ENCODE results near the gene CYP4F22. TPM values are rescaled to one million over a fixed set of nuclear protein-coding genes. Genes with fewer than 3 reads are reported as not detected.

Gene CYP4F22
- total RNA-seq, 1 donor from 2014 or later, result not detected

DNA sequence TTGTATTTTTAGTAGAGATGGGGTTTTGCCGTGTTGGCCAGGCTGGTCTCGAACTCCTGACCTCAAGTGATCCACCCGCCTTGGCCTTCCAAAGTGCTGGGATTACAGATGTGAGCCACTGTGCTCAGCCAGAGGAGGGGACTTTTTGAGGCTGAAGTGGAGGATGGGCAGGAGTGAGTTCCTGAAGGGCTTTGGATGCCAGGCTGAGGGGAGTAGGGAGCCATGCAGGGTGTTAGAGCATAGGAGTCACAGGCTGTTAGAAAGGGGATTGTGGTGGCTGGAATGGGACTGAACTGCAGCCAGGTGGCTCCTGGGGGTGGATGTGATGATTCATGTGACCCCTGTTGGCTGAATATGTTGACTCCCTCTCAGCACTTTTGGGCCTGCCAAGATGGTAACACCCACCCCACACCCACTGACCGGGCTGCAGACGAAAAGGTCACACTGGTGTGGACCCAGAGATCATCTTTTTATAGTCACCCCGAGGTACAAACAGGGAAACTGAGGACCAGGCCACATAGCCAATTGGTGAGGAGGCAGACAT is 11.2 kb downstream of the CYP4F22 start:
- Mint-ChIP-seq H3K27me3 (ENCODE audit: unreplicated experiment) (no peaks in the 10 kb centered on the region), H3K36me3 (ENCODE audit: unreplicated experiment) (no peaks in the 10 kb centered on the region), H3K9me3 (ENCODE audit: unreplicated experiment) (peaks cover 5% of the 10 kb centered on the region), H3K27ac (ENCODE audit: unreplicated experiment) (no peak overlapping the region), H3K4me3 (ENCODE audit: unreplicated experiment) (no peak overlapping the region), H3K4me1 (ENCODE audit: unreplicated experiment) (no peaks in the 10 kb centered on the region)
- TF ChIP-seq, protein P1, sequence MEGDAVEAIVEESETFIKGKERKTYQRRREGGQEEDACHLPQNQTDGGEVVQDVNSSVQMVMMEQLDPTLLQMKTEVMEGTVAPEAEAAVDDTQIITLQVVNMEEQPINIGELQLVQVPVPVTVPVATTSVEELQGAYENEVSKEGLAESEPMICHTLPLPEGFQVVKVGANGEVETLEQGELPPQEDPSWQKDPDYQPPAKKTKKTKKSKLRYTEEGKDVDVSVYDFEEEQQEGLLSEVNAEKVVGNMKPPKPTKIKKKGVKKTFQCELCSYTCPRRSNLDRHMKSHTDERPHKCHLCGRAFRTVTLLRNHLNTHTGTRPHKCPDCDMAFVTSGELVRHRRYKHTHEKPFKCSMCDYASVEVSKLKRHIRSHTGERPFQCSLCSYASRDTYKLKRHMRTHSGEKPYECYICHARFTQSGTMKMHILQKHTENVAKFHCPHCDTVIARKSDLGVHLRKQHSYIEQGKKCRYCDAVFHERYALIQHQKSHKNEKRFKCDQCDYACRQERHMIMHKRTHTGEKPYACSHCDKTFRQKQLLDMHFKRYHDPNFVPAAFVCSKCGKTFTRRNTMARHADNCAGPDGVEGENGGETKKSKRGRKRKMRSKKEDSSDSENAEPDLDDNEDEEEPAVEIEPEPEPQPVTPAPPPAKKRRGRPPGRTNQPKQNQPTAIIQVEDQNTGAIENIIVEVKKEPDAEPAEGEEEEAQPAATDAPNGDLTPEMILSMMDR (IDR thresholded peaks at IDR 0.05), result no peak
- no peak for DNase-seq (ENCODE audit: extremely low spot score, unreplicated experiment)

DNA sequence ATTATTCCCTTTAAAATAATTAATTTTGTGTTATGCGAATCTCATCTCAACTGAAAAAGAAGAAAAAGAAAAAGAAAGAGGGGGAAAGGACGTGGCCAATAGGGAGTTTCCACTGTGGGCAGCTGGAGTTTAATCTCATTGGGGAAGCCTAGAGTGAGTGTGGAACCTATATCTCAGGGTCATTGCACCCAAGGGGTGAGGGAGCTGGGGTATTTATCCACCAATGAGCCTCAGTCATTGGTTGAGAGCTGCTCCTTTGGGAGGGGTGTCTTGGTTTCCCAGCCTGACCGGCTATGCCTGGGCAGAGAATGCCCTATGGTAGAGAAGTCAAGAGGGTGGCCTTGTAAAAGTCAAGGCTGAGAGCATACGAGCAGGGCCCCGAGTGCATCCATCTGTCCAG is 16.5 kb downstream of the CYP4F22 start:
- H3K27ac Mint-ChIP-seq (ENCODE audit: unreplicated experiment), result no peak overlapping the region
- no peak for DNase-seq (ENCODE audit: extremely low spot score, unreplicated experiment)

DNA sequence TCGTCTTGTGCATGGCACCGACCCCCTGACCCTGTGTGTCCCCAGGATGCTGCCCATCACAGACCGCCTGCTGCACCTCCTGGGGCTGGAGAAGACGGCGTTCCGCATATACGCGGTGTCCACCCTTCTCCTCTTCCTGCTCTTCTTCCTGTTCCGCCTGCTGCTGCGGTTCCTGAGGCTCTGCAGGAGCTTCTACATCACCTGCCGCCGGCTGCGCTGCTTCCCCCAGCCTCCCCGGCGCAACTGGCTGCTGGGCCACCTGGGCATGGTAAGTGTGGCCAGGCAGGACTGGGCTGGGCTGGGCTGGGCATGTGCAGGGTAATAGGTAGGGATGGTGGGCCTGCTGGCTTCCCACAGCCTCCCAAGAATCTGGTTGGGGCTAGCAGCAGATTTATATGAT is 17.0 kb downstream of the CYP4F22 start:
- no peak overlapping the region for H3K4me3 Mint-ChIP-seq (ENCODE audit: unreplicated experiment)
- TF ChIP-seq, protein P1 (IDR thresholded peaks at IDR 0.05), result no peak
- H3K27me3 Mint-ChIP-seq (ENCODE audit: unreplicated experiment), result no peaks in the 10 kb centered on the region
- no peaks in the 10 kb centered on the region for H3K4me1 Mint-ChIP-seq (ENCODE audit: unreplicated experiment)
- DNase-seq (ENCODE audit: extremely low spot score, unreplicated experiment), result no peak
- no peaks in the 10 kb centered on the region for H3K36me3 Mint-ChIP-seq (ENCODE audit: unreplicated experiment)
- H3K27ac Mint-ChIP-seq (ENCODE audit: unreplicated experiment), result no peak overlapping the region
- H3K9me3 Mint-ChIP-seq (ENCODE audit: unreplicated experiment), result no peaks in the 10 kb centered on the region

More for the DNA sequence above, 16.5 kb downstream of the CYP4F22 start:
- TF ChIP-seq, protein P1 (IDR thresholded peaks at IDR 0.05), result no peak
- Mint-ChIP-seq H3K4me1 (ENCODE audit: unreplicated experiment) (no peaks in the 10 kb centered on the region), H3K36me3 (ENCODE audit: unreplicated experiment) (no peaks in the 10 kb centered on the region), H3K9me3 (ENCODE audit: unreplicated experiment) (no peaks in the 10 kb centered on the region), H3K4me3 (ENCODE audit: unreplicated experiment) (no peak overlapping the region), H3K27me3 (ENCODE audit: unreplicated experiment) (no peaks in the 10 kb centered on the region)

DNA sequence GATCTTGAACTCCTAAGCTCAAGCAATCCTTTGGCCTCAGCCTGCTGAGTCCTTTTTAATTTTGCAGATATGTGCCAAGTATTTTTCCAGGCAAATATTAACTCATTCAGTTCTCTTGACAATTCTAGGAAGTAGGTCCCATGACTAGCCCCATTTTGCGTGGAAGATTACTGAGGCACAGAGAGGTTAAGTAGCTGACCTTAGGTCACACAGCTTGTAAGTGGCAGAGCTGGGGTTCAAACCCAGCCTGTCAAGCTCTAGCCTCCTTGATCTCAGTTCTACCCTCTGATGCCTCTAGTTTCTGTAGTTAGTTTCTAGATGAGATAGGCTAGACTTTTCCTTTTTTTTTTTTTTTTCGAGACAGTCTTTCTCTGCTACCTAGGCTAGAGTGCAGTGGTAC is 18.1 kb downstream of the CYP4F22 start:
- Mint-ChIP-seq H3K27ac (ENCODE audit: unreplicated experiment) (no peak overlapping the region), H3K27me3 (ENCODE audit: unreplicated experiment) (no peaks in the 10 kb centered on the region), H3K9me3 (ENCODE audit: unreplicated experiment) (no peaks in the 10 kb centered on the region), H3K36me3 (ENCODE audit: unreplicated experiment) (no peaks in the 10 kb centered on the region), H3K4me1 (ENCODE audit: unreplicated experiment) (no peaks in the 10 kb centered on the region), H3K4me3 (ENCODE audit: unreplicated experiment) (no peak overlapping the region)
- DNase-seq (ENCODE audit: extremely low spot score, unreplicated experiment), result no peak
- TF ChIP-seq, protein P1 (IDR thresholded peaks at IDR 0.05), result no peak

DNA sequence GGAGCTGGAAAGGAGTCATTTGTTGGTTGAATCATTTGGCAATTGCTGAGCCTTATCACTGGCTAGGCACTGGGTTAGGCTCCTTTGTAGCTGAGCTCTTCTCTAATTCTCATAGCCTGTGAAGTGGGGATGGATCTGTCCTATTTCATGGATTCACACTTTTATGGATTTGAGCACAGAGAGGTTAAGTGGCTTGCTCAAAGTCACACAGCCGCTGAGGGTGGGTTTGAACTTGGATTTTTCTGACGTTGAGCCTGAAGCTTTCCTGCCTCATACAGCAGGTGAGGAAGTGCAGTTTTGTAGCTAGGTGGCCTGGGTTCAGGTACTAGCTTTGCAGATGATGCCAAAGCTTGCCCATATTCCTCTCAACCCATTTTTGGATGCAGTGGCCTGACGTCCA is 19.4 kb downstream of the CYP4F22 start:
- no peaks in the 10 kb centered on the region for H3K4me1 Mint-ChIP-seq (ENCODE audit: unreplicated experiment)
- H3K9me3 Mint-ChIP-seq (ENCODE audit: unreplicated experiment), result no peaks in the 10 kb centered on the region
- no peaks in the 10 kb centered on the region for H3K27me3 Mint-ChIP-seq (ENCODE audit: unreplicated experiment)
- H3K4me3 Mint-ChIP-seq (ENCODE audit: unreplicated experiment), result no peak overlapping the region
- no peaks in the 10 kb centered on the region for H3K36me3 Mint-ChIP-seq (ENCODE audit: unreplicated experiment)
- TF ChIP-seq, protein P1 (IDR thresholded peaks at IDR 0.05), result no peak
- DNase-seq (ENCODE audit: extremely low spot score, unreplicated experiment), result no peak
- H3K27ac Mint-ChIP-seq (ENCODE audit: unreplicated experiment), result no peak overlapping the region

Data from osteocyte (in vitro differentiated cells).